GM12864 (cell line): ENCODE data around the gene GPBP1.

Experiments
- DNase-seq: peaks from one replicate; pipeline ENCODE4 v3.0.0-alpha.2; 2011; ENCODE audit warnings: low read depth
- H3K4me3 ChIP-seq: 2 replicates; pipeline ENCODE4 v1.5.1; 2011; ENCODE audit warnings: mild to moderate bottlenecking, low read depth, low read length, control low read depth
- CTCF ChIP-seq: IDR thresholded peaks from 2 replicates; pipeline ENCODE4 v1.5.1; 2011; ENCODE audit warnings: low read depth, mild to moderate bottlenecking, moderate library complexity, low read length, control low read depth, inconsistent platforms; ENCODE audit errors: missing control alignments

GPBP1 gene

GRCh38 chr5:57247765-57248164 lies 73.9 kb downstream of the GPBP1 start:
- TF ChIP-seq CTCF, result no peak
- no peak for DNase-seq
- no peak overlapping the region for H3K4me3 ChIP-seq

- TF ChIP-seq CTCF, result no peak
- DNase-seq, result no peak
- H3K4me3 ChIP-seq, result no peak overlapping the region
Measured at GRCh38 chr5:57249265-57249874, 75.5 kb downstream of the GPBP1 start.

DNA sequence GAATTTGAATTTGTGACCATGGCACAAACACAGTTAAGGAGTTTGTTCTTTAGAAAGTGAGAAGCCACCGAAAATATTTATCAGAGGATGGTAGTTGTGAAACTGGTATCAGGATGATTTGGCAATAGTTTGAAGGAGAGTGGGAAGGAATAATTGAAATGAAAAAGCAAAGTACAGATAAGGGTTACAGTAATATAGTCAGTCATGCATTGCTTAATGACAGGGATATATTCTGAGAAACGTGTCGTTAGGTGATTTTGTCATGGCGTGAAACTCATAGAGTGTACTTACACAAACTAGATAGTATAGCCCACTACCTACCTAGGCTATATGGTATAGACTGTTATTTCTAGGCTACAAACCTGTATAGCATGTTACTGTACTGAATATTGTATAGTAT lies 84.2 kb downstream of the GPBP1 start:
- no peak for DNase-seq

DNA sequence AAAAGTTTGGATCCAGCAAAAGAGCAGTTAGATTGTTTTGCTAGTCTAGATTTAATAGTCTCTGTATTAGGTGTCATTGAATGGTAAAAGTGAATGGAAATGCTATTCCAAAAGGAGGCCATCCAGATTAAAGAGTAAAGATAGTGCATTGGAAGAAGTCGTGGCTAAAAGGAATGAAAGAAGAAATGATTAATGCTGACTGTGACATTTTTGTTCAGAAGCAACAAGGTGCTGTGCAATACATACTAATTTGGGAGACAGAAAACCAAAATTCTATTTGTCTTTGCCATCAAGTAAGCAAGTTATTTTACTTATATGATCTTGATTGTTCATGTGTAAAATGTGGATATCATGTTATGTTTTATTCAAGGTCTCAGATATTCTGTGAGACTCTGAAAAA lies 85.1 kb downstream of the GPBP1 start:
- TF ChIP-seq CTCF, result no peak
- DNase-seq, result no peak
- no peak overlapping the region for H3K4me3 ChIP-seq

More for the DNA sequence above, 84.2 kb downstream of the GPBP1 start:
- no peak overlapping the region for H3K4me3 ChIP-seq
- no peak for TF ChIP-seq CTCF

GRCh38 chr5:57259704-57260103 lies 85.8 kb downstream of the GPBP1 start:
- TF ChIP-seq CTCF, result no peak

DNA sequence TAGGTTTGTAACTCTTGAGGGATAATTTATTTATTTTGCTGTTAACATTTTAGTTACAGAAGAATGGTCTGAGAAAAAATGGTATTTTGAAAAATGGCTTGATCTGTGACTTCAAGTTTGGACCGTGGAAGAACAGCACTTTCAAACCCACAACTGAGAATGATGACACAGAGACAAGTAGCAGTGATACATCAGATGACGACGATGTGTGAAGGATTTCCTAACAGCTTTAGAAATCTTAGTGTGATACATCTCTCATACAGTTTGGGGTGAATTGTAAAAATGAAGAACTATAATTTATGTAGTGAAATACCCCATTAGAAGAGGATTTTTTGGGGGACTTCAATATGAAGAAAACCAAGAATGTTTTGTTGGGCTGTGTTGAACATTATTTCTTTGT lies 88.7 kb downstream of the GPBP1 start:
- TF ChIP-seq CTCF, result no peak
- no peak overlapping the region for H3K4me3 ChIP-seq
- no peak for DNase-seq

More at GRCh38 chr5:57259704-57260103, 85.8 kb downstream of the GPBP1 start:
- no peak for DNase-seq
- H3K4me3 ChIP-seq, result no peak overlapping the region

DNA sequence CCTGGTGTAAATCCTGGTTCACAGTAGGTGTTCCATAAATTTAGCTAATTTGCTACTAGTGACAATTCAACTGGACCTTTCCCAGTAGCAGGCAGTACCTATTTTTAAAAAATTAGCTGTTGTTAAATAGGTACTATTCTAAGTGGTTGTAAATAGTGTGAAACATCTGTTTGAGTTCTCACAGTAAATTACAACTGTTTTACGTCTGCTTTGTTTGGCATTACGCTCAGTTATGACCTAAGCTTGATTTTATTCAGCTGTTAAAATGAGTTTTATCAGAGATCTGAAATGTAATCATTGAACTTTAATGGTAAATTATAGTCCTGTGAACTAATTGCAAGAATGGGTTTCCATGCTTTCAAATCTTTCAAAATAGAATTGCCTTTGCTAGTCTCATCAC lies 93.9 kb downstream of the GPBP1 start:
- no peak for TF ChIP-seq CTCF
- DNase-seq, result no peak

More for the DNA sequence above, 93.9 kb downstream of the GPBP1 start:
- H3K4me3 ChIP-seq, result no peak overlapping the region
